Fibroblast of the aortic adventitia (primary cell): ENCODE results near the gene UQCR11. TPM values are rescaled to one million over a fixed set of nuclear protein-coding genes. Genes with fewer than 3 reads are reported as not detected.

Experiments
- DNase-seq: peaks from one replicate; pipeline ENCODE4 v3.0.0-alpha.2; 2010; ENCODE audit warnings: low read depth
- H3K4me3 ChIP-seq: 2 replicates; pipeline ENCODE4 v1.5.1; 2011; ENCODE audit warnings: low read depth, mild to moderate bottlenecking, control low read depth, low read length, moderate library complexity
- total RNA-seq: library from RNA; depleted of rRNA; stranded (reverse); fragments of >200 nt; gene quantifications from 2 replicates; pipeline ENCODE4 v1.2.3, GENCODE V29; 2012; ENCODE audit warnings: low replicate concordance
- TF ChIP-seq, protein P1 (sequence below): IDR thresholded peaks from 2 replicates; pipeline ENCODE4 v1.5.1; 2011; ENCODE audit warnings: mild to moderate bottlenecking, low read length, control low read depth, inconsistent platforms; ENCODE audit not compliant: insufficient read depth

The UQCR11 gene
- total RNA-seq, 1 donor, result 37.6 TPM

DNA sequence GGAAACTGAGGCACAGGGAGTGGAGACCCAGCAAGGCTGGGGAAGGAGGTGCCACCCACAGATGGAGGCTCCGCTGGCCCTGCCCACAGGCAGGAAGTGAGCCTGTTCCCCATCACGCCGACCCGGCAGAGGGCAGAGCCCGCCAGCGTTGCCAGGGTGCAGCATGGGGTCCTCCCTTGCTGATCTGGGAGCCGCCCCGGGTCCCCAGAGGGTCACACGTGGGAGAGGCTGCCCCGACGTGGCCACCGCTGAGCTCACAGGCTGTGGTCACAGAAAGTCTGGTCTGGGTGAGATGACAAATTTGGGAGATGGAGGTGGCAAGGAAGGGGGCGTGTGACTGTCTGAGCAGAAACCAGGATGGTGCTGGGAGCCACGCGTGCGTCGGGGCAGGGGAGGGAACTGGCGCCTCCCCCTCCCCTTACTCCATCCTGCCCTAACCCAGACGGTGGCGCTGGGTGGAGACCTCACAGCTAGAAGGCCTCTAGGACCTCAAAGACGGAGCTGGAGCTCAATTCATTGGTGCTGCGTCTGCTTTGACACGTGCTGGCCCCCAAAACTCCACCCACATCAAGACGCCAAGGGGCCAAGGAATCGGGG lies 44.9 kb downstream of the UQCR11 start:
- TF ChIP-seq, protein P1, sequence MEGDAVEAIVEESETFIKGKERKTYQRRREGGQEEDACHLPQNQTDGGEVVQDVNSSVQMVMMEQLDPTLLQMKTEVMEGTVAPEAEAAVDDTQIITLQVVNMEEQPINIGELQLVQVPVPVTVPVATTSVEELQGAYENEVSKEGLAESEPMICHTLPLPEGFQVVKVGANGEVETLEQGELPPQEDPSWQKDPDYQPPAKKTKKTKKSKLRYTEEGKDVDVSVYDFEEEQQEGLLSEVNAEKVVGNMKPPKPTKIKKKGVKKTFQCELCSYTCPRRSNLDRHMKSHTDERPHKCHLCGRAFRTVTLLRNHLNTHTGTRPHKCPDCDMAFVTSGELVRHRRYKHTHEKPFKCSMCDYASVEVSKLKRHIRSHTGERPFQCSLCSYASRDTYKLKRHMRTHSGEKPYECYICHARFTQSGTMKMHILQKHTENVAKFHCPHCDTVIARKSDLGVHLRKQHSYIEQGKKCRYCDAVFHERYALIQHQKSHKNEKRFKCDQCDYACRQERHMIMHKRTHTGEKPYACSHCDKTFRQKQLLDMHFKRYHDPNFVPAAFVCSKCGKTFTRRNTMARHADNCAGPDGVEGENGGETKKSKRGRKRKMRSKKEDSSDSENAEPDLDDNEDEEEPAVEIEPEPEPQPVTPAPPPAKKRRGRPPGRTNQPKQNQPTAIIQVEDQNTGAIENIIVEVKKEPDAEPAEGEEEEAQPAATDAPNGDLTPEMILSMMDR, result no peak
- no peak overlapping the region for H3K4me3 ChIP-seq

DNA sequence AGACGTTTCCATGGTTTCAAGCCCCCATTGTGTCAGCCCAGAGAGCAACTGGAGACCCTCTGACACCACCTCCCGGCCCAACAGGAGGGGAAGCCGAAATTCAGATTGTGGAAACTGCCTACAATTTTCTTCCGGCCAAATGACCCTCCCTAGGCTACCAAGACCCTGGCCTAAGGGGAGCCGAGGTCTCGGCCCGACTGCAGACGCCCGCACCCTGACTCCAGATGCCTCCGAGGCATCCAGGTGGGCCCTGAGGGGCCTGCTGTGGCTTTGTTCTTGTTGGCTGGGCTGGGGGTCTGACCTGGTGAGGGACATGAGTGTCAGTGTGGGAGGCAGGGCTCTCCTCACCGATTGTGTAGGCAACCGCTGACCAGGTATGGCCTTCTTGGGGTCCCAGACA lies 46.7 kb downstream of the UQCR11 start:
- TF ChIP-seq, protein P1, result no peak
- no peak overlapping the region for H3K4me3 ChIP-seq
- no peak for DNase-seq

More for the DNA sequence above, 44.9 kb downstream of the UQCR11 start:
- DNase-seq, result no peak

DNA sequence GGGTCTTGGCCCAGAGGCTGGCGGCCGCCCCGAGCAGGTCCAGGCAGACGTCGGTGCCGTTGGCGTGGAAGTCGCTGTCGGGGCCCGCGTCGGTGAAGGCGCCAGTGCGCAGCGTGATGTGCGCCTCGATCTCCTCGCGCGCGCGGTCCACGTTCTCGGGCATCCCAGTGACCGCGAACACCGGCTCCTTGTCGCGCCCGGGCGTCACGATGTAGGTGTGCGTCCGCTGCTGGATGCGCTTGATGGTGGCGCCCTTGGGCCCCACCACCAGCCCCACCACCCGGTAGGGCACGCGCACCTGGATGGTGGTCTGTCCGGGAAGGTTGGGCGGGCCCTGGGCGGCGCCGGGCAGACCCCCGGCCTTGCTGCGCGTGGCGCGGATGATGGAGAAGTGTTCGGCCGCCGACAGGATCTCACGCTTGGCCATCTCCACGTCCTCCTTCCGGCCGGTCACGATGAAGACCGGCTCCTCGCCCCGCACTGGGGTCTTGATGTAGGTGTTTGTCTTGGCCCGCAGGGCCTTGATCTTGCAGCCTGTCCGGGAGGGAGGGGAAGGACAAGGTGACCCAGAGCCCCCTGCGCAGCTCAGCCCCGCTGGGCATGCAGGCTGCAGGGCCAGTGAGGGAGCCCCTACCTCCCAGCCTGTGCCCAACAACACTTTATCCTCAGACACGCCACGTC lies 48.7 kb downstream of the UQCR11 start:
- DNase-seq, result no peak
- no peak overlapping the region for H3K4me3 ChIP-seq
- TF ChIP-seq, protein P1, result no peak

DNA sequence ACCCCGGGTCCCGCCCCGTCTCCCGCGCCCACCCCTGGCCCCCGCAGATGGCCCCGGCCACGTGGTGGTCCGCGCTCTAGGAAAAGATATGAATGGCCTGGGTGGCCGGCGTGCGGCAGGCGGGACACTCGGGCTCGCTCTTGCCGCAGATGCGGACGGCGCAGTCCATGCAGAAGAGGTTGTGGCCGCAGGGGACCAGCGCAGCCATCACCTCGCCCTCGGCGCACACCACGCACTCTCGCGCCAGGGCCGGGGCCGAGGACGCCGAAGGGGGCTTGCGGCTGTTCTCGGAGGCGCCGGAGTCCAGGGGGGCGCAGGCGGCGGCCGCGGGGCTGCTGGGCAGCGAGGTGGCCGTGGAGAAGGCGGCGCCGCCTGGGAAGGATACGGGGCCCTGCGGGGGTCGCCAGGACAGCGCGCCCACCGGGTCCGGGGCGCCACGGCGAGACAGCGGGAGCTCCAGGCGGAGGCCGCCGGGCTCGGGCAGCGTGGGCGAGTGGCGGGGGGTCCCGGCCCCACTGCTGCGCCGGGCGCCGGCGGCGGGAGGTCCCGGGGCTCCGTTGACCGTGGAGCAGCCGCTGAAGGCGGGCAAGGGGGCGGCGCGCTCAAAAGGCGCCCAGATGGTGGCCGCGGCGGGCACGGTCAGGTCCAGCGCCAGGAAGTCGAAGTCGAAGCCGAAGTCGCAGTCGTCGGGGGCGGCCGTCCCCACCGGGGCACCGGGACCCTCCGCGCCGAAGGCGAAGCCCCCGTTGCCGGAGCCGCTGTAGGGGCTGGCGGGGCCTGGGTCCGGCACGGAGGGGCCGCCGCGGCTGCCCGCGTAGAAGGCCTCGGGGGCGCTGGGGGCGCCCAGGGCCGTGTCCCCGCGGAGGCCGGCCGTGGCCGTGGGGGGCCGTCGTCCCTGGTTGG lies 49.5 kb downstream of the UQCR11 start:
- TF ChIP-seq, protein P1, result no peak
- H3K4me3 ChIP-seq, result no peak overlapping the region
- DNase-seq, result no peak

DNA sequence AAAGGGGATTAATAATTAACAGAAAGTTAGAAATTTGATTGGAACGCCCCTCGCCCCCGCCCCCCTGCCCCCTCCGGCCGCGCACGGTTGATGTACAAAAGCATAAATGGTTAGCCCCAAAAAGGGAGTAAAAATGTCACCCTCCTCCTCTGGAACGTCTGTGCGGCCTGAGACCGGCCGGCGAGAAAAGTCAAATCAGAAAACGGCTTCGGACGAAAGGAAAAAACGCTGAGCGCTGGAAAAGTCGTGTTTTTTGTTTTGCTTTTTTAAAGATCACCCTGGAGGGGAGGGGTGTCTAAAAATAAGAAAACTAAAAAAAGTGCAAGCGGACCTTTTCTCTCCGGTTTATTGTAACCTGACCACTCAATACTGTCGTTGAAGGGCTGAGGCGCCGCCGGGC lies 50.3 kb downstream of the UQCR11 start:
- DNase-seq, result no peak
- H3K4me3 ChIP-seq, result no peak overlapping the region
- TF ChIP-seq, protein P1, result no peak

DNA sequence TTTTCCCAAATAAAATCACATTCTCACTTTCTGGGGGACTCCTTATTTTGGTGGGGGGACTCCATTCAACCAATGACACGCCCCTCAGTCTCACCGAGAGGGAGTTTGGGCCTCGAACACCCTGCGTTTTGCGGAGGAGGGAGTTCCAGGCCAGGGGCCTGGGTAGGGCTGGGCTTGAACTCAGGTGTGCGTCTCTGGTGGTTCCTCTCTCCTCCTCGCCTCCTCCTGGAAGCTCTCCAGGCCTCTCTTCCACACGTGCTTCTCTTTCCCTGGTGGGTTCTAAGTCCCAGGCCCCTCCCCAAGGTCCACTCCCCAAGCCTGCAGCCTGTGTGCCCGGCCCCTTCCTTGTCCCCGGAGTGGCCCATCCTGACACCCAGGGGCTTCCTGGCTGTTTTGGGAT lies 51.8 kb downstream of the UQCR11 start:
- no peak overlapping the region for H3K4me3 ChIP-seq
- TF ChIP-seq, protein P1, result no peak
- no peak for DNase-seq
